Mesothelial cell of epicardium (in vitro differentiated cells): Measurements from ENCODE around the gene ACOXL. TPM values are rescaled to one million over a fixed set of nuclear protein-coding genes. Genes with fewer than 3 reads are reported as not detected.

Experiments used
- DNase-seq, 2 experiments: peaks; one replicate each; pipeline ENCODE4 v3.0.0; 2021; ENCODE audit warnings: low spot score in 2 of 2; ENCODE audit not compliant: unreplicated experiment in 2 of 2
- H3K27ac Mint-ChIP-seq: 2 replicates; pipeline ENCODE4 v1.8.0; 2021; ENCODE audit warnings: mixed read lengths
- H3K27me3 Mint-ChIP-seq: 2 replicates; pipeline ENCODE4 v1.8.0; 2021; ENCODE audit warnings: low read depth, mixed read lengths
- H3K36me3 Mint-ChIP-seq: 2 replicates; pipeline ENCODE4 v1.8.0; 2021; ENCODE audit warnings: mixed read lengths
- H3K4me1 Mint-ChIP-seq: 2 replicates; pipeline ENCODE4 v1.8.0; 2021; ENCODE audit warnings: mixed read lengths
- H3K4me3 Mint-ChIP-seq: 2 replicates; pipeline ENCODE4 v1.8.0; 2021; ENCODE audit warnings: mild to moderate bottlenecking, moderate library complexity, mixed read lengths
- H3K9me3 Mint-ChIP-seq: 2 replicates; pipeline ENCODE4 v1.8.0; 2021; ENCODE audit warnings: mixed read lengths
- total RNA-seq: library from RNA; stranded (reverse); gene quantifications from 3 replicates; pipeline ENCODE4 v1.2.1, GENCODE V29; 2021
- TF ChIP-seq, protein P1 (sequence below): fragments of 200-600 bp; sonication (generic); IDR thresholded peaks from one replicate; pipeline ENCODE4 v1.5.0; 2021; ENCODE audit warnings: antibody characterized with exemption; ENCODE audit not compliant: unreplicated experiment

The ACOXL gene
- total RNA-seq, 1 donor from 2014 or later = 0.20 TPM

DNA sequence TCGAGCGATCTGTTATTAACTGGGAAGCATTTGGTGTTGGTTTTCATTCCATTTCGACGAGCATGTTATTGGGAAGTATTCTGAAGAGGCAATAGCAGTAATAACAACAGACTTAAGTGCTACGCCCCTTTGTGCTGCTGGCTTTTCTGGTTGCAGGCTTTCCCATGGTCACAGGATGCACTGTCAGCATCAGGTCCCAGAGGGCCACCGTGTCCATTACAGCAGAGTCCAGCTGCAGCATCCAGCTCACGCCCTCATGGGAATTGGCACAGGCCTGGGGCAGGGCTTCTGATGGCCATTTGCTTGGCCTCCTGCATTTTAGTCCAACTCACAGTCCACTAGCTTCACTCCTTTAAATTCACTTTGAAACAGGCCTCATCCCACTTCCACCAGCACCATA lies 432.7 kb downstream of the ACOXL start:
- TF ChIP-seq, protein P1, sequence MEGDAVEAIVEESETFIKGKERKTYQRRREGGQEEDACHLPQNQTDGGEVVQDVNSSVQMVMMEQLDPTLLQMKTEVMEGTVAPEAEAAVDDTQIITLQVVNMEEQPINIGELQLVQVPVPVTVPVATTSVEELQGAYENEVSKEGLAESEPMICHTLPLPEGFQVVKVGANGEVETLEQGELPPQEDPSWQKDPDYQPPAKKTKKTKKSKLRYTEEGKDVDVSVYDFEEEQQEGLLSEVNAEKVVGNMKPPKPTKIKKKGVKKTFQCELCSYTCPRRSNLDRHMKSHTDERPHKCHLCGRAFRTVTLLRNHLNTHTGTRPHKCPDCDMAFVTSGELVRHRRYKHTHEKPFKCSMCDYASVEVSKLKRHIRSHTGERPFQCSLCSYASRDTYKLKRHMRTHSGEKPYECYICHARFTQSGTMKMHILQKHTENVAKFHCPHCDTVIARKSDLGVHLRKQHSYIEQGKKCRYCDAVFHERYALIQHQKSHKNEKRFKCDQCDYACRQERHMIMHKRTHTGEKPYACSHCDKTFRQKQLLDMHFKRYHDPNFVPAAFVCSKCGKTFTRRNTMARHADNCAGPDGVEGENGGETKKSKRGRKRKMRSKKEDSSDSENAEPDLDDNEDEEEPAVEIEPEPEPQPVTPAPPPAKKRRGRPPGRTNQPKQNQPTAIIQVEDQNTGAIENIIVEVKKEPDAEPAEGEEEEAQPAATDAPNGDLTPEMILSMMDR = no peak
- no peaks in the 10 kb centered on the region for H3K9me3 Mint-ChIP-seq
- H3K36me3 Mint-ChIP-seq = peaks cover 25% of the 10 kb centered on the region
- peaks cover 33% of the 10 kb centered on the region for H3K4me1 Mint-ChIP-seq
- H3K27me3 Mint-ChIP-seq = no peaks in the 10 kb centered on the region
- no peak overlapping the region for H3K27ac Mint-ChIP-seq
- no peak for DNase-seq
- no peak overlapping the region for H3K4me3 Mint-ChIP-seq

DNA sequence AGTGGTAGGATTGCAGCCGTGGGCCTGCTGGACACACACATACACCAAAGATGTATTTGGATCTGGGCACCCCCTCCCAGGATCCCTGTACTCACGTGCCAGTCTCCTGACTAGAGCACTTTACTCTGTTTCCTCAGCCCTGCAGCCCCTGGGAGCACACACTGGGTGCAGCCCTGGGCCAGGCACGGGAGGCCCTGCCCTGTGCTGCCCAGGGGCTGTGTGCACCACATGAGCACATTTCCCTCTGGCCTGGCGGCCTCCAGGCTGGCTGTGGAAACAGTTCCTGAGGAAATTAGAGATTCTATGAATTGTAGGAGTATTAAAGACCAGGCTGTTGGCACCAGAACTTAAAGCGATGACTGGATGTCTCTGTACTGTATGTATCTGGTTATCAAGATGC lies 433.7 kb downstream of the ACOXL start:
- peaks cover 40% of the 10 kb centered on the region for H3K4me1 Mint-ChIP-seq
- no peak for DNase-seq
- H3K27me3 Mint-ChIP-seq = no peaks in the 10 kb centered on the region
- no peaks in the 10 kb centered on the region for H3K9me3 Mint-ChIP-seq
- H3K36me3 Mint-ChIP-seq = peaks cover 22% of the 10 kb centered on the region
- H3K4me3 Mint-ChIP-seq = no peak overlapping the region
- TF ChIP-seq, protein P1 = no peak
- H3K27ac Mint-ChIP-seq = no peak overlapping the region

DNA sequence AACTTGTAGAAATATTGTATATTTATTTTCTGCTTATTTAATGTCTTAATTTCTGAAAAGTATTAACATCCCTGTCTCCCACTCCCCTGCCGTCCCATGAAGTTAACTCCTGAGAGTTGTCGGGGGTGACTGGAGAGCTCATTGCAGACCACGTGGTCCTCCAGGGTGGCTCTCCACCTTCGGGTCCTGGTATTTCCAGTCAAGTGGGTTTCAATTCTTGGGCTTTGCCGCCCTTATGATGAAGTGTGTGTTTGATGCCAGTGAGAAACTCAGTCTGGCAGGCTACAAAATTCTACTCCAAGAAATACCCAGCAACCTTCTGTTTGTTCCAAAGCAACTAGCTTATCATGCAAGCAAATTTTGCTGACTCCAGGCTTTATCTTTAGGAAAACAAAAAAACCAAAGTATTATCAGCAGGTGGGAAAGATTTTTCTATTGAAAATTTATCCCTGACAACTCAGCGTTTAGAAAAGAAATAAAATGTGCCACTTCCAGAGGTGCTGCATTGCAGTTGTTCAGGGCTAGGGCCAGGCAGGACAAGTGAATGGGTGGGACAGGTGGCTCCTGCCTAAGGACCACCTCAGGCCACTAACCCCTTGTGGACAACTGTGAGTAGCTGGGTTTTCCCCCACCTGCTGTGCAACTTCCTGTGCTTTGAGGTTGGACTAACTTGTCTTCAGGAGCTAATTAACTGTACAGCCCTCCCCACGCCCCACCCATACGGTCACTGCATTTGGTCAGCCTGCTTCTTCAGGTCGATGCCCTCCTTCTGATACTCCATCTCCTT lies 434.9 kb downstream of the ACOXL start:
- DNase-seq = no peak
- Mint-ChIP-seq H3K9me3 (no peaks in the 10 kb centered on the region), H3K4me1 (peaks cover 48% of the 10 kb centered on the region), H3K27me3 (no peaks in the 10 kb centered on the region), H3K27ac (no peak overlapping the region), H3K4me3 (no peak overlapping the region), H3K36me3 (peaks cover 18% of the 10 kb centered on the region)
- TF ChIP-seq, protein P1 = no peak

DNA sequence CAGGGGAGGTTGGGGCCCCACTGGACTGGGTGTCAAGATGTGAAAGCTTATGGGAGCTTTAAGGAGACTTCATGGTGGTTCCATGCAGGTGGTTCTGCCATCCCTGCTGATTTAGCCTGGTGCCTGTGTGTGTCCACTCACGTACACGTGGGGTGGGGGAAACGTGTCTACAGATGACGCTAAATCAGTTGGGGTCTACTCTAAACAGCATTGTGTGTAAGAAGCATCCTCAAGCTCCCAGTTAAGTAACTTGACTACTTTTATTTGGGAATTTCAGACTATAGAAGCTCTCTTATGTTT lies 435.4 kb downstream of the ACOXL start:
- H3K27ac Mint-ChIP-seq = no peak overlapping the region
- H3K36me3 Mint-ChIP-seq = peaks cover 18% of the 10 kb centered on the region
- no peak for DNase-seq
- H3K27me3 Mint-ChIP-seq = no peaks in the 10 kb centered on the region
- peaks cover 43% of the 10 kb centered on the region for H3K4me1 Mint-ChIP-seq
- no peaks in the 10 kb centered on the region for H3K9me3 Mint-ChIP-seq
- TF ChIP-seq, protein P1 = no peak
- no peak overlapping the region for H3K4me3 Mint-ChIP-seq

Other genes with a start within 250 kb of the ACOXL start
- 18.4 to 34.9 TPM (median 24.7 TPM) in 3 replicates for gene RGPD6, start 155.4 kb upstream of the ACOXL start, total RNA-seq
- 20.2 to 21.2 TPM (median 21.2 TPM) in 3 replicates for gene BUB1, start 54.5 kb upstream of the ACOXL start, total RNA-seq